Endothelial cell of umbilical vein (primary cell): ENCODE measurements around the gene HS3ST3A1. TPM values are rescaled to one million over a fixed set of nuclear protein-coding genes. Genes with fewer than 3 reads are reported as not detected.

Experiments used
- BruUV-seq: library from RNA; stranded (reverse); fragments of 400-500 nt; replicated peaks from 2 replicates; lab custom pipeline; 2021; lab: Mats Ljungman, UMichigan
- CTCF ChIA-PET: fragments of 300-600, 350-600 bp; sonication (Branson Sonifier 250); formaldehyde crosslinking; loops from one replicate; lab custom pipeline; 2021; ENCODE audit warnings: antibody characterized with exemption, inconsistent platforms; lab: Charles Lee
- POLR2A ChIA-PET: fragments of 300-600, 350-600 bp; sonication (Branson Sonifier 250); formaldehyde crosslinking; loops from one replicate; lab custom pipeline; 2021; ENCODE audit warnings: antibody characterized with exemption, inconsistent platforms; lab: Charles Lee
- DNase-seq: peaks from one replicate; pipeline ENCODE4 v3.0.0-alpha.2; 2011; ENCODE audit warnings: low read depth, low spot score
- FAIRE-seq: peaks from 2 replicates; lab custom pipeline; 2011; peaks lifted over from hg19 to GRCh38; lab: Jason Lieb, UNC
- H2AFZ ChIP-seq: 2 replicates; pipeline ENCODE4 v1.6.0; 2012; ENCODE audit warnings: low read depth, low read length, control low read depth, inconsistent platforms
- H3K27ac ChIP-seq: 2 replicates; pipeline ENCODE4 v1.5.1; 2011; ENCODE audit warnings: low read depth, mild to moderate bottlenecking, control low read depth, low read length, moderate library complexity; ENCODE audit not compliant: insufficient read depth
- H3K27me3 ChIP-seq, 2 experiments: 2 replicates each; pipeline versions ENCODE4 v1.6.0 to v1.6.1; 2011; ENCODE audit warnings: low read length in 2 of 2, mixed read lengths in 1 of 2; ENCODE audit not compliant: control insufficient read depth in 2 of 2, insufficient read depth in 2 of 2
- H3K36me3 ChIP-seq, 2 experiments: 2 replicates in 1 of 2; 3 replicates in 1 of 2; pipeline ENCODE4 v1.5.1; 2011; ENCODE audit warnings: low read length in 2 of 2, mild to moderate bottlenecking in 1 of 2, moderate library complexity in 1 of 2; ENCODE audit not compliant: control insufficient read depth in 2 of 2, insufficient read depth in 2 of 2; ENCODE audit errors: extremely low read depth in 1 of 2
- H3K4me1 ChIP-seq: 3 replicates; pipeline ENCODE4 v1.5.1; 2011; ENCODE audit warnings: mild to moderate bottlenecking, low read length; ENCODE audit not compliant: control insufficient read depth, insufficient read depth; ENCODE audit errors: extremely low read depth
- H3K4me2 ChIP-seq: 2 replicates; pipeline ENCODE4 v1.6.1; 2011; ENCODE audit warnings: low read length, control low read depth, mixed read lengths; ENCODE audit not compliant: insufficient read depth
- H3K4me3 ChIP-seq, 3 experiments: fragments of 200-600 bp in 1 of 3; sonication (generic), shearing (Covaris generic) in 1 of 3; replicated peaks in 1 of 3; 2 replicates each; pipeline ENCODE4 v1.5.1; 2011 to 2016; ENCODE audit warnings: control low read depth in 3 of 3, low read length in 3 of 3, mild to moderate bottlenecking in 2 of 3, inconsistent platforms in 1 of 3, low read depth in 1 of 3, moderate library complexity in 1 of 3; ENCODE audit not compliant: insufficient read depth in 1 of 3
- H3K79me2 ChIP-seq: 2 replicates; pipeline ENCODE4 v1.6.0; 2012; ENCODE audit warnings: low read length, inconsistent platforms; ENCODE audit not compliant: control insufficient read depth, insufficient read depth
- H3K9ac ChIP-seq: replicated peaks from 2 replicates; pipeline ENCODE3; 2011; ENCODE audit warnings: low read length, control low read depth; ENCODE audit not compliant: insufficient read depth; ENCODE audit errors: extremely low read depth
- H3K9me1 ChIP-seq: replicated peaks from 3 replicates; pipeline ENCODE4 v1.6.0; 2011; ENCODE audit warnings: mild to moderate bottlenecking, low read length; ENCODE audit not compliant: control insufficient read depth, insufficient read depth; ENCODE audit errors: extremely low read depth
- H3K9me3 ChIP-seq: replicated peaks from 2 replicates; pipeline ENCODE4 v1.5.1; 2012; ENCODE audit warnings: low read length, inconsistent platforms; ENCODE audit not compliant: control insufficient read depth, insufficient read depth
- H4K20me1 ChIP-seq: replicated peaks from 2 replicates; pipeline ENCODE3; 2011; ENCODE audit warnings: mild to moderate bottlenecking, low read length; ENCODE audit not compliant: control insufficient read depth, insufficient read depth; ENCODE audit errors: extremely low read depth
- EZH2 ChIP-seq: IDR thresholded peaks from 2 replicates; pipeline ENCODE4 v1.6.1; 2012; ENCODE audit warnings: borderline replicate concordance, low read depth, mild to moderate bottlenecking, moderate library complexity, low read length, inconsistent platforms; ENCODE audit not compliant: severe bottlenecking
- FOS ChIP-seq: IDR thresholded peaks from 2 replicates; pipeline ENCODE4 v1.6.1; 2011; ENCODE audit warnings: mild to moderate bottlenecking, low read length, moderate library complexity, borderline replicate concordance; ENCODE audit not compliant: insufficient read depth
- GATA2 ChIP-seq: IDR thresholded peaks from 2 replicates; pipeline ENCODE4 v1.7.0; 2011; ENCODE audit warnings: low read depth, mild to moderate bottlenecking, moderate library complexity, mixed read lengths, low read length; ENCODE audit not compliant: insufficient read length, insufficient read depth
- JUN ChIP-seq: IDR thresholded peaks from 2 replicates; pipeline ENCODE4 v1.6.1; 2011; ENCODE audit warnings: borderline replicate concordance, low read depth; ENCODE audit not compliant: insufficient read length, insufficient read depth
- MYC ChIP-seq: IDR thresholded peaks from one replicate; pipeline ENCODE4 v1.6.1; 2011; ENCODE audit warnings: mild to moderate bottlenecking, low read depth, low read length
- POLR2A ChIP-seq: IDR thresholded peaks from 2 replicates; pipeline ENCODE4 v1.6.1; 2012; ENCODE audit warnings: low read depth, mild to moderate bottlenecking, control low read depth, low read length
- dilution Hi-C: fragments of 300-500 bp; cut with MboI; formaldehyde crosslinking; loops from one replicate; pipeline ENCODE4 v1.15.0; 2019; ENCODE audit warnings: low sequenced_read_pairs; ENCODE audit not compliant: extremely low pct_ligation_motif_present
- intact Hi-C: fragments of 100-400 bp; cut with micrococcal nuclease; formaldehyde crosslinking; loops from one replicate; pipeline ENCODE4 v1.10.0; 2022
- polyA plus RNA-seq, 4 experiments: library from polyadenylated mRNA; depleted of rRNA in 3 of 4; stranded (reverse) in 3 of 4; unstranded in 1 of 4; fragments of >200 nt; gene quantifications; 2 replicates each; pipeline versions ENCODE4 v1.2.1 to v1.2.3, GENCODE V29; 2011 to 2012; ENCODE audit warnings: missing spikeins in 1 of 4
- total RNA-seq: library from RNA; stranded (reverse); gene quantifications from 2 replicates; pipeline ENCODE4 v1.2.3, GENCODE V29; 2021
- TF ChIP-seq, protein P1 (sequence below), 2 donors: IDR thresholded peaks; 1 replicate in 1 of 2; 2 replicates in 1 of 2; pipeline ENCODE4 v1.5.1; 2011; ENCODE audit warnings: low read length in 2 of 2, mild to moderate bottlenecking in 2 of 2, moderate library complexity in 2 of 2, control low read depth in 1 of 2, inconsistent platforms in 1 of 2, low read depth in 1 of 2; ENCODE audit not compliant: insufficient read depth in 1 of 2; ENCODE audit errors: extremely low read depth in 1 of 2

HS3ST3A1 gene
- total and polyA plus RNA-seq, 2 donors (not counting 3 experiments of a cell fraction or from before 2014, with no cell fraction given), result not detected

DNA sequence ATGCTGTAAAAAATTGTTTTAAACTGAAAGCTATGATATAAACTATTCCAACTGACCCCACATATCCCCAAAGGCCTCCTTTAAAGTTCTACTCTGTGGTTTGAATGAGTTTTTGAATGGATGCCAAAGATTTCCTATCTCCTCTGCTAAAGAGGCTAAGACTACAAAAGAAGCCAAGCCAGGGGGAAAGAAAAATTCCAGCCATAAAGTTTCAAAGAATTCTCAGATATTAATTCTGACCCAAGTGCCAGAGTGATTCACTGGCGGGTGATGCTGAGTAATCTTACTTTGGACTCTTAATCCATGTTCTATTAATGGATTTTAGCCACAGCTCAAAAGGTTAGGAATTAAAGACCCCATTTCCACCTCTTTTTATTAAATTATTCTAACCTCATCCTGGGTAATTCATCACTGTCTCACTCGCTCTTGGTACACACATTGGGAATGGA, 60.7 kb downstream of the HS3ST3A1 start:
- no peak overlapping the region for H3K27ac ChIP-seq
- no peaks in the 10 kb centered on the region for H3K9me3 ChIP-seq
- FAIRE-seq (no peak), DNase-seq (no peak)
- H3K9me1 ChIP-seq, result no peaks in the 10 kb centered on the region
- ChIA-PET CTCF (no interaction called here), POLR2A (no interaction called here)
- no peak overlapping the region for H2AFZ ChIP-seq
- H3K9ac ChIP-seq, result no peak overlapping the region
- dilution Hi-C loops, result no loop called here
- TF ChIP-seq FOS, result no peak
- TF ChIP-seq, protein P1, sequence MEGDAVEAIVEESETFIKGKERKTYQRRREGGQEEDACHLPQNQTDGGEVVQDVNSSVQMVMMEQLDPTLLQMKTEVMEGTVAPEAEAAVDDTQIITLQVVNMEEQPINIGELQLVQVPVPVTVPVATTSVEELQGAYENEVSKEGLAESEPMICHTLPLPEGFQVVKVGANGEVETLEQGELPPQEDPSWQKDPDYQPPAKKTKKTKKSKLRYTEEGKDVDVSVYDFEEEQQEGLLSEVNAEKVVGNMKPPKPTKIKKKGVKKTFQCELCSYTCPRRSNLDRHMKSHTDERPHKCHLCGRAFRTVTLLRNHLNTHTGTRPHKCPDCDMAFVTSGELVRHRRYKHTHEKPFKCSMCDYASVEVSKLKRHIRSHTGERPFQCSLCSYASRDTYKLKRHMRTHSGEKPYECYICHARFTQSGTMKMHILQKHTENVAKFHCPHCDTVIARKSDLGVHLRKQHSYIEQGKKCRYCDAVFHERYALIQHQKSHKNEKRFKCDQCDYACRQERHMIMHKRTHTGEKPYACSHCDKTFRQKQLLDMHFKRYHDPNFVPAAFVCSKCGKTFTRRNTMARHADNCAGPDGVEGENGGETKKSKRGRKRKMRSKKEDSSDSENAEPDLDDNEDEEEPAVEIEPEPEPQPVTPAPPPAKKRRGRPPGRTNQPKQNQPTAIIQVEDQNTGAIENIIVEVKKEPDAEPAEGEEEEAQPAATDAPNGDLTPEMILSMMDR (IDR thresholded peaks at IDR 0.05; ENCODE audit: extremely low read depth in 1 of 2, insufficient read depth in 1 of 2, low read depth in 1 of 2, low read length in 2 of 2), result no peak
- no peak for TF ChIP-seq POLR2A
- no peak for TF ChIP-seq EZH2
- no peak for TF ChIP-seq GATA2
- TF ChIP-seq JUN, result no peak
- no peak for TF ChIP-seq MYC
- no peak overlapping the region for H3K4me2 ChIP-seq
- intact Hi-C loops, result no loop called here
- H4K20me1 ChIP-seq, result no peaks in the 10 kb centered on the region
- no TSS peak for BruUV-seq
- H3K36me3 ChIP-seq, result no peaks in the 10 kb centered on the region
- H3K4me1 ChIP-seq, result no peaks in the 10 kb centered on the region
- H3K79me2 ChIP-seq, result no peaks in the 10 kb centered on the region
- H3K4me3 ChIP-seq, result no peak overlapping the region
- no peaks in the 10 kb centered on the region for H3K27me3 ChIP-seq
